CD4-positive, alpha-beta T cell treated with Interleukin-17A for 1 hour (primary cell): Measurements from ENCODE around the gene DAGLA.
A peak's percentile ranks its signal among the peaks of the same experiment; 100 is the strongest.

Source experiments
- DNase-seq: peaks from one replicate; pipeline ENCODE4 v3.0.0-alpha.2; 2020

Gene DAGLA

DNA sequence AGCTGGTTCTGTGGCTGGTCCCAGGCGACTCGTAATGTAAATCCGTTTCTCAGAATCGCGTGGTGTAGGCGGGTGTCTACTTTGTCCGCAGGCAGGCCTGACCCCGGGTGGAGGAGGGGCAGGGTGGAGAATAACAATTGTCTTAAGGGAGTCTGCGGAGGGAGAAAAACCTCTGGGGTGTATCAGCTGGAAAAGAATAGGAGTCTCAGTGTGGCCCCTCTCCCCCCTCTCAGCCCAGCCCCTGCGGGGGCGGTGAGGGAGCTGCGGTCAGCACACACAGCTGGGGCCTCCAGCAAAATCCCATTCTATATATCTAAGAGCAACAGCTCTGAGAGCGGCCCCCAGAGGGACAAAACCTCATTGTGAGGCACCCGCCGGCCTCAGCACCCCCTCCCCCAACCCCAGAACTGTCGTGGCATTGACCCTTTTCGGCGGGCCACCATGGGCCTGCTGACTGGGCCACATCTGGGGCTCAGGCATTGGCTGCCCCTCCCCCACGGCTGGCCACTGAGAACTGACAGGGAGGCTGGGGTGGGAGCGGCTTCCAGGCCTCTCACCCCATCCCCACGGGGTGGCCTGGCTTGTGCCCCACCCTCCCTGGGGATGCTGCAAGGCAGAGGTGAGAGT is 69.5 kb downstream of the DAGLA start:
- DNase-seq = no peak

GRCh38 chr11:61750631-61751273 is 70.6 kb downstream of the DAGLA start:
- no peak for DNase-seq

GRCh38 chr11:61751384-61751783 is 71.2 kb downstream of the DAGLA start:
- DNase-seq = no peak

DNA sequence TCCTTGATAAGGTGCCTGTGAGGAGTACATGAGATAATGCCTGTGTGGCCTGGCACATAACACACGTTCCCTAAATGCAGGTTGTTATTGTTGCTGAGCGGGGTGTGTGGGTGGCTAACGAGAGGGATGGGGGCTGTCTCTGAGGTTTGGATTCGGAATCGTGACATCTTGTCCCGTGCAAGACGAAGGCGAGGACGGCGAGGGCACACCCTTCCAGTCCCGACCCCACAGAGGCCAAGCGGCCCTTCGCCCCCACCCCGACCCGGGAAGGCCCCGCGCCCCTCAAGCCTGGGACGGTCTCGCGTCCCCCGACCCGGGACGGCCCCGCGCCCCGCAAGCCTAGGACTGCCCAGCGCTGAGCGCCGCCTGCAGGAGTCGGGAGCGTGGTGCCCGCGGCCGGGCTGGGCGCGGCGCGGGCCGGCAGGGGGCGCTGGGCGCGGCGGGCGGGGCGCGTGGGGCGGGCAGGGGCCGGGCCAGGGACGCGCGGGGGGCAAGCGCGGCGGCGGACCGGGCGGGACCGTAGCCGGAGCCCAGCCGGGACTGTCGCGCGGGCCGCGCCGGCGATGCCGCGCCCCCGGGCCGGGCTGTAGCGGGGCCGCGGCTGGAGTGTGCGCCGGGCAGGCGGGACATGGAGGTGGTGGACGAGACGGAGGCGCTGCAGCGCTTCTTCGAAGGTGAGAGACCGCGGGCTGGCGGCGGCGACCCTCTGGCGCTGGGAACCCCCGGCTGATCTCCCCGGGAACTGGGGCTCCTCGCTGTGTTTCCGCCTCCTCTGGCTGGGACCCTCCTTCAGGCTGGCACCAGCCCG is 72.1 kb downstream of the DAGLA start, which contains the start of gene MYRF:
TSS of gene MYRF (plus strand) at position 520 of the 808 bp plus-strand sequence. CDS start at position 629, 109 bp downstream.
- DNase-seq = peak; percentile 56

- DNase-seq = no peak
Observed at GRCh38 chr11:61752925-61753521, 72.8 kb downstream of the DAGLA start.

DNA sequence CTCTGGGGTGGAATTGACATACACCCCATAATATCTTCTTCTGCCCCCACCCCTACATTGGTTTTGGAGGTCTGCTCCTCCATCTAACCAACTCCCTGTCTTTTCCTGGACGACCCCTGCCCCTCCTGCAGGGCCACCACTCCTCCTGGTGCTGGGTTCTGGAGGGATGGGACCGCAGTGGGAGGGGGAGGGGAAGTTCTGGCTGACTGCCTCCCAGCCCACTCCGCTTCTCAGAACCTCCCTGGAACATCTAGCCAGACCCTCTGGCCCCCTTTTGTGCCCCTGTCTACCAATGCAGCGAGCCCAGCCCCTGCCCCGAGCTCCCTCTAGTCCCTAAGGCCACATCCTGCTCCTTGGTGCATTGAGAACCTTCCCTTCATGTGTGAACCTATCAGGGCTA is 73.5 kb downstream of the DAGLA start:
- DNase-seq = no peak

GRCh38 chr11:61754534-61755482 is 74.6 kb downstream of the DAGLA start:
- DNase-seq = no peak

DNA sequence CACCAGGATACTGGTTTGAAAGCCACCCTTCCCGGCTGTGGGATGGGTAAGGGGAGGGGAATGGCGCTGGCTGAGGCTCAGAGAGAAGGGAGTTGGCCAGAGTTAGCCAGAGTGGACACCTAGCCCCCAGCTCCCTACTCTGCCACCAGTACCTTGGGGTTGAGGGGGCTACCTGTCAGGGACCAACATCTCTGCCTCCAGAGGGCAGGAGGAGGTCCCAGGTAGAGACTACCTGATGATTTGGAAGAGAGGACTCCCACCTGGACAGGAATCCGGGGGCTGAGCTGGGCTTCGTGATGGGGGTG is 75.9 kb downstream of the DAGLA start:
- DNase-seq = no peak

GRCh38 chr11:61756452-61757212 is 76.4 kb downstream of the DAGLA start:
- DNase-seq = no peak

DNA sequence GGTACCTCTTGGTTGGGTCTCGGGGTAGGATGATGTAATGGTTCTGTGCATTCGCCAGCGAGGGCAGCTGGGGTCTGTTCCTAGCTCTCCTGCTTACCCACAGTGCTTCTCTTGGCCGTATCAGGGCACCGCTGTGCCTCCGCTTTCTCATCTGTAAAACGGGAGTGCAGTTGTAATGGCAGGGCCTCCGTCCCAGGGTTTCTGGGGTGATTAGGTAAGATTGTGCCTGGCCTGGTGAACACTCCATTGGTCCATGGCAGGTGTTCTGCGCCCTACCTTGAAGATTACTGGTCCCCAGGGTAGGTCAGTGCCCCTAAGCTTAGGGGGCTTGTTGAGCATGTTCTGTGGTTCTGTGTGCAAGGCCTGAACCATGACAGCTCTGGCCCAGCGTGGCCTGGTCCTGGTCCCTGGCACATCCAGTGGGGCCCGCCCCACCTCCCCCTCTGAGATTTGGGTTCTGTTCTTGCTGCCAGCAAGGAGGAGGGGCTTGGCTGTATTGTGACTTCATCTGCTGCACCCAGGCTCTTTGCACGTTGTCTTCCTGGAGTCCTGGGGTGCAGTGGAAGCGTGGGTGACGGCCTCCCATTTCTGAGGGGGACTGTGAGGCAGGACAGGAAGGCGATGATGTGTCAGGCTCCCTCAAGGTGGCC is 77.1 kb downstream of the DAGLA start:
- DNase-seq = no peak

GRCh38 chr11:61760946-61761345 is 80.8 kb downstream of the DAGLA start:
- no peak for DNase-seq

- DNase-seq = no peak
Observed at GRCh38 chr11:61761440-61762222, 81.4 kb downstream of the DAGLA start.

- no peak for DNase-seq
Observed at GRCh38 chr11:61762223-61762615, 82.0 kb downstream of the DAGLA start.

DNA sequence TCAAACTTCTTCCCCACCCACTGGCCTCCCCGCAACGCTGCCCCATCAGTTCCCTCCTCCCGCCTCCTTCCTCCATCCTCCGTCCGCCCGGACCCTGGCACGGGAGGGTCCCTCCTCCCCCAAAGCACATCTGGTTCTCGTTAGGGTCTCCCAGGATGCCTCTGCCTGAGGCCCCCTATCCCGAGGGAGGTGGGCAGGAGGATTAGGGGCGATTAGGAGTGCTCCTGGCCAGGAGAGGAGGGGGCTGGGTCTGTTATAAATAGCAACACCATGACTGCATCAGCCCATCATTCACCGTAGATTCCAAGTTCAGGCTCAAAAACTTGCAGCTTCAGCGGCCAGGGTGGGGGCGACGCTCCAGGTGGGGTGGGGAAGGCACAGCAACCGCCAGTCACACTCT is 82.6 kb downstream of the DAGLA start:
- no peak for DNase-seq

DNA sequence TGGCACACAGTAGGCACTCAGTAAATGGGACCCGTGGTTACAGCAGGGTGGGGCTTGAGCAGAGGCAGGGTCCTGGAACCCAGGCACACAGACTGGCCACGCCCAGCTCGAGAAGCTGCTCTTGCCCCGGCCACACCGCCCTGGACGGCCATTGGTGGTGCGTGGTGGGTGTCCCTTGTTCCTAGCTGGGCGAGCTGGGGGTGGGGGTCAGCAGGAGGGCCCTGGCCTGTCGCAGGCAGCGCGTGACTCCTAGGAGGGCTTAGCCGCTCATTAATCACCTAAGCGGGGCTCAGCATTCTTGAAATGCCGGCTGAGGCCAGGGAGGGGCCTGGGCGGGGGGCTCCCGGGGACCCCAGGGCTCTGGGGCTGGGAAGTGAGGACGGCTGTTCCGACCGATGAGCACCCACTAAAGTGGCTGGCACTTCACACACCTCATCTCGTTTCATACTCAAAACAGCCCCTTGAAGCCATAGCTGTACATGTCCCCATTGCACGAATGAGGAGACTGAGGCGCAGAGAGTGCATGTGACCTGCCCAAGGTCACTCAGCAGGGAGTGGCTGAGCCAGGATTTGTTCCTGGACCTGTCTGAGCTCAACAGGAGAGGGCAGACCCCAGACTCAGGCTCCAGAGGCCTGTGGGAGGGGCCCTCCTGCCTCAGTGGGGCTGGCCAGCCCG is 83.9 kb downstream of the DAGLA start:
- no peak for DNase-seq

GRCh38 chr11:61764606-61765260 is 84.5 kb downstream of the DAGLA start:
- DNase-seq = no peak

GRCh38 chr11:61765550-61766253 is 85.5 kb downstream of the DAGLA start:
- DNase-seq = no peak

- no peak for DNase-seq
Observed at GRCh38 chr11:61766353-61766841, 86.2 kb downstream of the DAGLA start.
